Small intestine (tissue), 7 donors: Measurements from ENCODE around the gene COBL. TPM values are rescaled to one million over a fixed set of nuclear protein-coding genes. Genes with fewer than 3 reads are reported as not detected.

Experiments used
- DNase-seq, 2 donors: peaks; one replicate each; pipeline versions ENCODE4 v3.0.0 to v3.0.0-alpha.2; 2013
- FAIRE-seq: peaks from 2 replicates; lab custom pipeline; 2012; peaks lifted over from hg19 to GRCh38; lab: Jason Lieb, UNC
- H3K27ac ChIP-seq, 3 donors: one replicate each; pipeline ENCODE4 v1.5.1; 2013; ENCODE audit warnings: low read length in 2 of 3, mild to moderate bottlenecking in 2 of 3, control low read depth in 1 of 3, inconsistent platforms in 1 of 3, low read depth in 1 of 3, moderate library complexity in 1 of 3
- H3K27me3 ChIP-seq, 3 donors: one replicate each; pipeline ENCODE4 v1.6.1; 2013; ENCODE audit warnings: low read length in 3 of 3, inconsistent platforms in 1 of 3; ENCODE audit not compliant: control insufficient read depth in 3 of 3, insufficient read depth in 3 of 3
- H3K36me3 ChIP-seq, 3 donors: one replicate each; pipeline ENCODE4 v1.6.1; 2013; ENCODE audit warnings: low read length in 3 of 3, inconsistent platforms in 1 of 3, low read depth in 1 of 3, mild to moderate bottlenecking in 1 of 3, moderate library complexity in 1 of 3; ENCODE audit not compliant: control insufficient read depth in 3 of 3, insufficient read depth in 2 of 3
- H3K4me1 ChIP-seq, 3 donors: one replicate each; pipeline ENCODE4 v1.6.1; 2013; ENCODE audit warnings: low read length in 2 of 3, inconsistent platforms in 1 of 3, low read depth in 1 of 3, mild to moderate bottlenecking in 1 of 3, moderate library complexity in 1 of 3; ENCODE audit not compliant: control insufficient read depth in 3 of 3, insufficient read depth in 2 of 3
- H3K4me3 ChIP-seq, 3 donors: one replicate each; pipeline ENCODE4 v1.5.1; 2013; ENCODE audit warnings: low read length in 3 of 3, control low read depth in 1 of 3, inconsistent platforms in 1 of 3, low read depth in 1 of 3, mild to moderate bottlenecking in 1 of 3, moderate library complexity in 1 of 3
- H3K9me3 ChIP-seq, 2 donors: one replicate each; pipeline ENCODE4 v1.6.1; 2013; ENCODE audit warnings: low read depth in 1 of 2, low read length in 1 of 2; ENCODE audit not compliant: control insufficient read depth in 2 of 2, insufficient read depth in 1 of 2
- WGBS, 3 donors: extraction: QIAGEN DNeasy Blood & Tissue Kit; methylation state at CpG; one replicate each; pipeline ENCODE4 v1.1.7; 2013; 5-methylcytosine and 5-hydroxymethylcytosine counted together
- polyA plus RNA-seq, 4 donors: library from polyadenylated mRNA; stranded (reverse) in 3 of 4; unstranded in 1 of 4; fragments of 200-250 nt in 3 of 4; fragments of 120-200 nt in 1 of 4; gene quantifications; one replicate each; pipeline versions ENCODE4 v1.2.1 to v1.2.3, GENCODE V29; 2013
- donor health status: healthy with polysubstance abuse.
- donor health status: control.
- donor health status: control.
- donor health status: Bipolar disorder and iron deficiency.
- donor health status: healthy.

The COBL gene
- polyA plus RNA-seq, 4 donors, result 8.4 to 40.3 (median 32.5) TPM

DNA sequence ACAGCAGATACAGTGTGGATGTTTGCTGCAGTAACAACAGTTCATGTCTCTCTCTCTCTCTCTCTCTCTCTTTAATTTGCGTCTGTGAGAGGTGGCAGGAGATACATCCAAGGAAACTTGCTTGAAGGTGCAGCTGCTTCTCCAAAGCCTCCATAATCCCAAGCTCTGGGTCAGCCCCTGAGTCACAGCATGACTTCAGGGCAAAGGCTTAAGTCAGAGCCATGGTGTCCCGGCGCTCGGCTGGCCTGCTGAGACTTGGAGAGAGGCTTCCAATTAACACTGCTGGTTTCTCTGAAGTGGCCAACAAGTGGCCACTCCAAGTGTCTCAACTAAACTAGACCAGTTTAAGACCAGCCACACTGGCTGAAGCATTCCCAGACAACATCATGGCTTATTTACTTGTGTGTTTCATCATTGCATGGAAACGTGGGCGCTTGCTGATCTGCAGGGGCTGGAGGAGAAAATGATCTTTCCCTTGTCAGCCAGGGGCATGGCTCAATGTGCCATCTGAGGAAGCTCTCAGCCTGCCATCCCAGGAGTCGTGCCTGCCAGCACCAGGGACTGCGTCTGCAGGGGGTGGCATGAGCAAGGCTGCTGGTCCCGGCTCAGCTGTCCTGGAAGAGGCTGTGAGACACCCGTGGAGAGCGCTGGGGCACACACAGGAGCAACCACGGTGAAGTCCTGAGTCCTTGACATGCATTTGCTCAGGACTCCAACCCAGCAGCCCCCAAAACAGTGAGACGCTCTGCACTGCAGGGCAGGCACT, 254.2 kb downstream of the COBL start:
- Histone ChIP-seq H3K36me3 (peaks cover 0 to 31% (median 0%) of the 10 kb centered on the region in 3 donors), H3K27ac (no peak overlapping the region), H3K9me3 (peaks cover 0 to 10% of the 10 kb centered on the region in 2 donors), H3K4me3 (no peak overlapping the region), H3K4me1 (peaks cover 2 to 20% (median 8%) of the 10 kb centered on the region in 3 donors), H3K27me3 (no peaks in the 10 kb centered on the region)
- WGBS, 3 donors, result 83 to 85% (median 84%) methylated on average over 13 of the region's 13 CpGs
- DNase-seq, result no peak
- no peak for FAIRE-seq

DNA sequence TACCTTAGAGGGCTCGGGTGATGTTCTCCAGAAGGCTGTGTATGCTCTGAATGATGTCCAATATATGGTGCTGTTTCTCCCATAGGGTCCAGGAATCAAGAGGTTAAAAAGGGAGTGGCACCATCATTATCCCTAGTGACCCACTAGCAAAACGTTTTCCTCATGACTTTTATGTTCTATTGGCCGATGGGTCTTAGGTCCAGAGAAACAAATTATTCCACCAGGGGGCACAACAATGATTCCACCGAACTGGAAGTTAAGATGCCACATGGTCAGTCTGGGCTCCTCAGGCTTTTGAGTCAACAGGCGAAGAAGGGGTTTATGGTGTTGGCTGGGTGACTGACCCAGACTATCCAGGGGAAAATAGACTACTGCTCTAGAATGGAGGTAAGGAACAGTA, 256.1 kb downstream of the COBL start:
- no peaks in the 10 kb centered on the region for H3K27me3 ChIP-seq
- H3K27ac ChIP-seq, result no peak overlapping the region
- H3K4me3 ChIP-seq, result no peak overlapping the region
- DNase-seq, result no peak
- H3K4me1 ChIP-seq, result peaks cover 0 to 3% (median 3%) of the 10 kb centered on the region in 3 donors
- peaks cover 0 to 3% of the 10 kb centered on the region in 2 donors for H3K9me3 ChIP-seq
- WGBS, 3 donors, result 70 to 73% (median 72%) methylated on average over 5 of the region's 5 CpGs
- FAIRE-seq, result no peak
- H3K36me3 ChIP-seq, result peaks cover 0 to 34% (median 0%) of the 10 kb centered on the region in 3 donors

DNA sequence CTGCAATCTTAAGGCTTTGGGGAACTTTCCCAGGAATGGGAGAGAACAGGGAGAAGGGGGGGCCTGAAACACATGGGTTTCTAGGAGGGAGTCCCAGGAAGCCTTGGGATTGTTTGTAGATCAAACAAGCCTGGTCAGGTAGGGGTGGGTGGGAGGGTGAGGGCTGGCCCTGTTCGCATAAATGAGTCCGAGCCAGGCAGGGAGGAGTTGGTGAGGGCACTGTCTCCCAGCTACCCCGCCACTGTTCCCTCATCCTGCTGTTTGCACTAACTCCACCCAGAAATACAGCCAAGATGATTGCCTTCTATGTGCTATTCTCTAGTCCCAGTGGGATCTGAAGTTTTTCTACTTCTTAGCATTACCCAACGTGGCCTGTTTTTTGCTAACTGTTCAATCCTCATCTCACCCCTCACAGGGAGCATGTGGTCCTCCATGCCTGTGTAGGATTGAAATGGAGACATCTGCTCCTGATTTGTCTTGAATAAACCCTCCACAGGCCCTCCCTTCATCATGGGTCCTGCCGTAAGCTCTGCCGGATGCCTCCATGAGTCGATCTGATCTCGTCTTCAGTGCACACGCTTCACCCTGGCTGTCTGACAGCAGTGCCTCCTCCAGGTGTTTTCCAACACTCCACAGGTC, 257.0 kb downstream of the COBL start:
- H3K4me1 ChIP-seq, result no peaks in the 10 kb centered on the region
- H3K27ac ChIP-seq, result no peak overlapping the region
- no peaks in the 10 kb centered on the region for H3K9me3 ChIP-seq
- DNase-seq, result no peak
- no peak for FAIRE-seq
- no peak overlapping the region for H3K4me3 ChIP-seq
- H3K36me3 ChIP-seq, result peaks cover 0 to 32% (median 0%) of the 10 kb centered on the region in 3 donors
- H3K27me3 ChIP-seq, result no peaks in the 10 kb centered on the region
- 82 to 90% (median 83%) methylated on average over 9 of the region's 9 CpGs for WGBS, 3 donors

DNA sequence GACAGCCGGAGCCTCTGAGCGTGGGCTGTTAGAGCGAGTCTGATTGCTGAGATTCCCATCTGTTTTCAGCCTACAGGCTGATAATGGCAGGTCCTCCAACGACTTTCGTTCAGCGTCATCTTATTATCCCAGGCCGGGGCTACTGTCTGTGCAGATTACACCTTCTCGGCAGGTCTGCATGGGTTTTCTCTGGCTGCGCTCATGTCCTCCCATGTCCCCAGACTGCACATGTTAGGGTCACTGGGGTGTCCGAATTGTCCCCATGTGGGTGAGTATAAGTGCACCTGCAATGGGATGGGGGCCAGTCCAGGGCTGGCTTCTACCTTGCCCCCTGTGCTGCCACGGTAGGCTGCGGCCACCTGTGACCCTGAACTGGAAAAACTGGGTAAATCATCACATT, 257.8 kb downstream of the COBL start:
- H3K4me3 ChIP-seq, result no peak overlapping the region
- no peak for FAIRE-seq
- DNase-seq, result no peak
- no peak overlapping the region for H3K27ac ChIP-seq
- no peaks in the 10 kb centered on the region for H3K4me1 ChIP-seq
- peaks cover 0 to 37% (median 0%) of the 10 kb centered on the region in 3 donors for H3K36me3 ChIP-seq
- 94% methylated on average over 12 of the region's 12 CpGs for WGBS, 3 donors
- H3K9me3 ChIP-seq, result no peaks in the 10 kb centered on the region
- no peaks in the 10 kb centered on the region for H3K27me3 ChIP-seq

DNA sequence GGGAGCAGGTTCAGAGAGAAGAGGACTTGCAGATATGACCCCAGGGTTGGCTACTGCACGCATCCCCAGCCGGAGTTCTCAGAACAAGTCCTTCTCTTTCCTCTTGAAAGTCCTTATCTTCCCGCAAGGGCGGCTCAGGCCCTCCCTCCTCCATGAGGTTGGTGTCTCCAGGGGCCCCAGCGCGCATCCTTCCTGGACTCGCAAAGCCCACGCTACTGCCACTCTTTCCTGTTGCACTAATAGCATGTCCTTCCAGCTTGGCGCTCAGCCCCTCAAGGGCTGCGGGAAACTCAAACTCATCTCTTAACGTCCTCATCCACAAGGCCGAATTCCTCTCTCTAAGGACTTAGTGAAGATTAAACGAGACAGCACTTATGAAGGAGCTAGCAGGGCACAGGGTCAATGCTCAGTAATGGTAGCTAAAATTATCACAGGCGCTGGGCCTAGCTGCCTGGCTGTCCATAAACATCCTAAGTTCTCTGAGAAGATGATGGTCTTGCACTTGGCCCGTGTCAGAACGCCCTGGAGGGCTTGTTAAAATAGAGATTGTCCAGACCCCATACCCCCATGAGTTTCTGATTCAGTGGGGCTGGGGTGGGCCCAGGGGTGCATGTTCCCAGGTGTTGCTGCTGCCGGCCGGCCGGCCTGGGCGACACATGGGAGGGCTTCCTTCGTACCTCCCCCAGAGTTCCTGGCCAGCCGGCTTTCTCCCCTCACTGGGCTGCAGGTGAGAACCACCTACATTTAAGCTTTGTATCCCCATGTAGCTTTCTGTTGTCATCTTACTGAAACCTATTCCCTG, 261.4 kb downstream of the COBL start:
- 81 to 94% (median 89%) methylated on average over 22 of the region's 22 CpGs for WGBS, 3 donors
- Histone ChIP-seq H3K9me3 (no peaks in the 10 kb centered on the region), H3K4me3 (no peak overlapping the region), H3K36me3 (peaks cover 0 to 29% (median 0%) of the 10 kb centered on the region in 3 donors), H3K27ac (no peak overlapping the region), H3K4me1 (no peaks in the 10 kb centered on the region), H3K27me3 (no peaks in the 10 kb centered on the region)
- FAIRE-seq (no peak), DNase-seq (no peak)

GRCh38 chr7:51054231-51054630, 262.4 kb downstream of the COBL start:
- no peak overlapping the region for H3K27ac ChIP-seq
- WGBS, 3 donors, result 81 to 92% (median 84%) methylated on average over 8 of the region's 8 CpGs
- FAIRE-seq (no peak), DNase-seq (no peak)
- H3K36me3 ChIP-seq, result peaks cover 0 to 26% (median 0%) of the 10 kb centered on the region in 3 donors
- H3K27me3 ChIP-seq, result no peaks in the 10 kb centered on the region
- H3K4me3 ChIP-seq, result no peak overlapping the region
- H3K9me3 ChIP-seq, result no peaks in the 10 kb centered on the region
- H3K4me1 ChIP-seq, result no peaks in the 10 kb centered on the region

GRCh38 chr7:51053160-51053925, 263.3 kb downstream of the COBL start:
- H3K27ac ChIP-seq, result no peak overlapping the region
- no peak overlapping the region for H3K4me3 ChIP-seq
- no peak for DNase-seq
- no peaks in the 10 kb centered on the region for H3K4me1 ChIP-seq
- H3K9me3 ChIP-seq, result no peaks in the 10 kb centered on the region
- peaks cover 0 to 21% (median 0%) of the 10 kb centered on the region in 3 donors for H3K36me3 ChIP-seq
- no peak for FAIRE-seq
- whole genome bisulfite sequencing, 3 donors, result 88 to 89% (median 88%) methylated on average over 14 of the region's 14 CpGs
- no peaks in the 10 kb centered on the region for H3K27me3 ChIP-seq
